ENCODE results near the gene PRPF40A. TPM values are rescaled to one million over a fixed set of nuclear protein-coding genes. Genes with fewer than 3 reads are reported as not detected.
A peak's percentile ranks its signal among the peaks of the same experiment; 100 is the strongest.
"Not testable (repeated sequence)": the region's sequence is repeated elsewhere in the genome, so short reads cannot be mapped to it uniquely, and the experiment has no call there.

PRPF40A gene
- total RNA-seq, 2 donors from 2014 or later = 93.7 to 175 TPM

DNA sequence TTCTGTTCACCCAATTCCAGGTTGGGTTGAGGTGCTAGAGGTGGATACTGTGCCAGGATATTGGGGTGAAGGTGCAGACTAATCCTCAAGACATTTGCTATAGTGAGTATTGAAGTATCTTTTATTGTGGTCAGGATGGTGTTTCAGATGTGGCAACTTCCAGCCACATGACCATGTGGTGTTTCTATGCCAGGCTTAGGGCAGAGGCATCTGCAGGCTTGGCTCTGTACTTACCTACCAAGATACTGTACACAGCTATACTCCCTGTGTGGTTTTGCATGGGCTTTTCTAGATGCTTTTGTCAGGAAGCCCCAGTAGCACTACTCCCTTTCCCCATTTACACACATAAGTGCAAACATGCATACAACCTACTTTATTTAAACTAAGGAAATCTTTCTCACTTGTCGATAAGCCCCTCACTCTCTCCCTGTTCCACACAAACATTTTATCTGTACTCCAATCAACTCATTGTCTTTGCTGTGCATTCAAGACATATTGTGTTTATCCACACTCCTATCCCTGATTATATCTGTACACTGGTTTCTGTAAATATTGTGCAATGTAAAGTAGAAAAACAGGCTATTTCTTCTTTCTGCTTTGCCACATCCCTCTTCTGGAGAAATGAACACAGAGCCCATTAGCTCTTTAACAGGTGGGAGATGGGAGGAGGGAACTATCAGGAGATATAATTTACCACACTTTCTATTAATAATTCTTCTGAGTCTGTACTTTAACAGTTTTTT, 13.5 kb upstream of the PRPF40A start:
- no peaks in the 10 kb centered on the region for H3K9me3 Mint-ChIP-seq
- H3K4me1 Mint-ChIP-seq = peaks cover 19% of the 10 kb centered on the region
- H3K27me3 Mint-ChIP-seq = no peaks in the 10 kb centered on the region
- H3K36me3 Mint-ChIP-seq (ENCODE audit: low read depth) = peaks cover 6% of the 10 kb centered on the region
- peak; percentile 87 for ATAC-seq (replicated peaks)
- H3K4me3 Mint-ChIP-seq = peak overlapping the region; percentile 21
- no peak overlapping the region for H3K27ac Mint-ChIP-seq

- no peak overlapping the region for H3K27ac Mint-ChIP-seq
- peak overlapping the region; percentile 21 for H3K4me3 Mint-ChIP-seq
- ATAC-seq (replicated peaks) = no peak
Measured at GRCh38 chr2:152729844-152730243, 12.6 kb upstream of the PRPF40A start.

GRCh38 chr2:152723918-152724317, 6.7 kb upstream of the PRPF40A start:
- Mint-ChIP-seq H3K36me3 (ENCODE audit: low read depth) (peaks cover 49% of the 10 kb centered on the region), H3K27ac (no peak overlapping the region), H3K4me3 (no peak overlapping the region), H3K9me3 (no peaks in the 10 kb centered on the region), H3K27me3 (no peaks in the 10 kb centered on the region), H3K4me1 (peaks cover 19% of the 10 kb centered on the region)
- ATAC-seq (replicated peaks) = no peak

More at GRCh38 chr2:152729844-152730243, 12.6 kb upstream of the PRPF40A start:
- H3K4me1 Mint-ChIP-seq = peaks cover 19% of the 10 kb centered on the region
- no peaks in the 10 kb centered on the region for H3K36me3 Mint-ChIP-seq (ENCODE audit: low read depth)
- no peaks in the 10 kb centered on the region for H3K9me3 Mint-ChIP-seq
- no peaks in the 10 kb centered on the region for H3K27me3 Mint-ChIP-seq

DNA sequence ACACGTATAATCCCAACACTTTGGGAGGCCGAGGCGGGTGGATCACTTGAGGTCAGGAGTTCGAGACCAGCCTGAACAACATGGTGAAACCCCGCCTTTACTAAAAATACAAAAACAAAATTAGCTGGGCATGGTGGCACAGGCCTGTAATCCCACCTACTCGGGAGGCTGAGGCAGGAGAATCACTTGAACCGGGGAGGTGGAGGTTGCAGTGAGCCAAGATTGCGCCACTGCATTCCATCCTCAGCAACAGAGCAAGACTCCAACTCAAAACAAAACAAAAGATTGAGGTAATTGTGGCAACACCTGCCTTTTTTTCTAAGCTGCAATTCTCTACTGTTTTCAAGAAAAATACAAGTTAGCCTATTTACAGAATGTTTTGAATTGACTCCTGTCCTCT, 5.4 kb upstream of the PRPF40A start:
- peaks cover 20% of the 10 kb centered on the region for H3K4me1 Mint-ChIP-seq
- not testable (repeated sequence) for H3K9me3 Mint-ChIP-seq; ATAC-seq (replicated peaks); H3K27ac Mint-ChIP-seq; H3K27me3 Mint-ChIP-seq; H3K4me3 Mint-ChIP-seq
- H3K36me3 Mint-ChIP-seq (ENCODE audit: low read depth) = peaks cover 61% of the 10 kb centered on the region

GRCh38 chr2:152720794-152721193, 3.5 kb upstream of the PRPF40A start:
- Mint-ChIP-seq H3K4me3 (peak overlapping the region; percentile 100), H3K4me1 (peaks cover 30% of the 10 kb centered on the region), H3K27ac (no peak overlapping the region), H3K27me3 (no peaks in the 10 kb centered on the region), H3K9me3 (no peaks in the 10 kb centered on the region), H3K36me3 (ENCODE audit: low read depth) (peaks cover 79% of the 10 kb centered on the region)
- no peak for ATAC-seq (replicated peaks)

DNA sequence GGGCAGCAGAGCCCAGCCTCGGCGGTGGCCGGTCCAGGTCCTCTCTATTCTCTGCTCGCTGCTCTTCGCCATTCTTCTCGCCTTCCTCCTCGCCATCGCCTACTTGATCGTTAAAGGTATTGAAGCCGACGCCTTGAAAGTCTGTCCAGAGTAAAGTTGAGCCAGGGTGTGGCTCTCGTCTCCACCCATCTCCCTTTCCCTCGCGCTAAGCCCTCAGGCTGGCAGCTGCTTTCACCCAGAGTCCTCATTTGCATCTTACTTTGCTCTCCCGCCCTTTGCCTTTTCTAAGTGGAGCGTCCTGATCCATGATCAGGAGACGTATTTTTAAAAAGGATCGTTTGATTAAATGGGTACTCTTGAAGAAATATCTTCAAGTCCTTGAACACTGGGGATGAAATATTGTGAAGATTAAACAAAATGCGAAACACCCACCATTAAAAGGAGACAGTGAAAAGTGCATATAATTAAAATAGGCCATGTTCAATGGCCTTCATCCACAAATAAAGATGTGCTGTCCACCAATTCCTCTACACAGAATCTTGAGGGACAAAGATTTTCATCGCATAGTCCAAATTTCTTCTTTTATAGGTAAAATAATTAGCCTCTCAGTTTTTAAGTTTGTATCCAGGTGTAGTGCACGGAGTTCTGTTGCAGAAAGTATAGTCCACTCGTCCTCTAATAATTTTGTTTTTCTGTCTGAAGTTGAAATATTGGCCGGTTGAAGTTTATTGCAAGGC, 1.8 kb upstream of the PRPF40A start:
- H3K9me3 Mint-ChIP-seq = no peaks in the 10 kb centered on the region
- H3K4me3 Mint-ChIP-seq = peak overlapping the region; percentile 100
- H3K36me3 Mint-ChIP-seq (ENCODE audit: low read depth) = peaks cover 94% of the 10 kb centered on the region
- H3K4me1 Mint-ChIP-seq = peaks cover 34% of the 10 kb centered on the region
- peak; percentile 13 for ATAC-seq (replicated peaks)
- no peaks in the 10 kb centered on the region for H3K27me3 Mint-ChIP-seq
- peak overlapping the region; percentile 100 for H3K27ac Mint-ChIP-seq

DNA sequence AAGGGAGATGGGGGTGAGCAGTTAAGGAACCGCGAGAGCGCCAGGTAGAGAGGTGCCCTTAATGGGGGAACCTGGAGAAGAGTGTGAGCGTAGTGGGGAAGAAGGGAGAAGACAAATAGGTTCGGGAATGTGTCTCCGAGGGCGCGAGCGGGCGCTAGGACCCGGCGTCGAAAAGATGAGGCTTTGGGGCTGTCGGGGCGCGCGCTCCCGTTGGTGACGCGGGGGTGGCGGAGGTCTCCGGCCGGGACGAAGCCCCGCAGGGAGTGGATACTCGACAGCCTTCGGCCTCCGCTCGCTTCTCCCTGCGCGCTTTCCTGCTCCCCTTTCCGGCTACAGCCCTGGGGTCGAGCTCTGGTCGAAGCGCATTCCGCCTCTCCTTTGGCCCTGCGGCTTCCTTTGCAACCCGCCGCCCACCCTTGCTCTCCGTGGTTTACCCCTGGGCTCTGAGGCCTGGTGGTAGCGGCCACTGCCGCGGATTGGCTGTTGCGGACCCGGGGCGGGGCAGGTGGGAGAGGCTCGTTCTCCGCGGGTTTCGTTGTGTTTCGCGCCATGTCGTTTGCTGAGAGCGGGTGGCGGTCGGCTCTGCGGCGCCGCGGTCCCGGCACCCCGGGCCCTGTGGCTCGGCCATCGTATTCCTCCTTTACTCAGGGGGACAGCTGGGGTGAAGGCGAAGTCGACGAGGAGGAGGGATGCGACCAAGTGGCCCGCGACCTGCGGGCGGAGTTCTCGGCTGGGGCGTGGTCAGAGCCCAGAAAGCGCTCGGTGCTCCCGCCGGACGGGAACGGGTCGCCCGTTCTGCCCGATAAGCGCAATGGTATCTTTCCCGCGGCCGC, 1.0 kb upstream of the PRPF40A start, which contains the start of gene ARL6IP6:
Gene ARL6IP6, plus strand, starts transcription at position 545 of the 833 bp plus-strand sequence. Its CDS starts 5 bp downstream, at position 550.
- Mint-ChIP-seq H3K4me1 (peaks cover 34% of the 10 kb centered on the region), H3K9me3 (no peaks in the 10 kb centered on the region)

GRCh38 chr2:152716805-152717227, 445 bp downstream of the PRPF40A start:
- peaks cover 96% of the 10 kb centered on the region for H3K36me3 Mint-ChIP-seq (ENCODE audit: low read depth)

More for the DNA sequence above, 1.0 kb upstream of the PRPF40A start, which contains the start of gene ARL6IP6:
- H3K27ac Mint-ChIP-seq = peak within 1 kb of the TSS; percentile 100
- H3K4me3 Mint-ChIP-seq = peak within 1 kb of the TSS; percentile 100
- ATAC-seq (replicated peaks) = peak; percentile 72
- H3K27me3 Mint-ChIP-seq = no peaks in the 10 kb centered on the region
- peaks cover 94% of the 10 kb centered on the region for H3K36me3 Mint-ChIP-seq (ENCODE audit: low read depth)

DNA sequence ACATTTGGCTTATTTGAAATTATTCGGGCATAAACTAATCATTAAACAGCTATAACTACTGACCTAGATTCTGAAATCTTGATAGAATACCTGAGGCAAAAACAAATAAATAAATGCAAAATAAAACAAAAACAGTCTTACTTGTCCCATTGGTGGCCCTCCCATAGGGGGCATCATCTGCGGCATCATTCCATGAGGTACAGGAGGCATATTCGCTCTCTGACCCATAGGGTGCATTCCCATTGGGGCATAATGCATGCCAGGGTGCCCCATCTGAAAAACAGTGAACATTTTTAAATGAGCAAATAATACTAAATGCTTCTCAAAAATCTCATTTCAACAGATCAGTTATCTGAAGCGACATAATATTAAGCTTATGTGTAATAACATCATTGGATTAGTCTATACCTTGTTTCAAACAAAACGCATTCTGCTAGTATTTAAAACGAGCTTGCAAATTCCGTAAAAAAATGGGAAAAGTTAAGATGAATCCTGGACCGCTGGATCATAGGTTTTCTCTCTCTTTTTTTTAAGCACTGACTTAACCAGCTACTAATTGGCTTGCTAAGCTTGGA, 1.3 kb downstream of the PRPF40A start:
- Mint-ChIP-seq H3K36me3 (ENCODE audit: low read depth) (peaks cover 96% of the 10 kb centered on the region), H3K9me3 (no peaks in the 10 kb centered on the region), H3K4me3 (peak overlapping the region; percentile 100), H3K27ac (peak overlapping the region; percentile 100), H3K4me1 (peaks cover 39% of the 10 kb centered on the region), H3K27me3 (no peaks in the 10 kb centered on the region)
- no peak for ATAC-seq (replicated peaks)

More at GRCh38 chr2:152716805-152717227, 445 bp downstream of the PRPF40A start:
- Mint-ChIP-seq H3K27me3 (no peaks in the 10 kb centered on the region), H3K27ac (peak overlapping the region; percentile 100), H3K9me3 (no peaks in the 10 kb centered on the region), H3K4me3 (peak overlapping the region; percentile 100), H3K4me1 (peaks cover 35% of the 10 kb centered on the region)
- ATAC-seq (replicated peaks) = no peak

GRCh38 chr2:152715112-152715511, 2.1 kb downstream of the PRPF40A start:
- Mint-ChIP-seq H3K27ac (peak overlapping the region; percentile 24), H3K9me3 (no peaks in the 10 kb centered on the region), H3K27me3 (no peaks in the 10 kb centered on the region), H3K36me3 (ENCODE audit: low read depth) (peaks cover 96% of the 10 kb centered on the region), H3K4me3 (peak overlapping the region; percentile 100), H3K4me1 (peaks cover 32% of the 10 kb centered on the region)
- no peak for ATAC-seq (replicated peaks)

DNA sequence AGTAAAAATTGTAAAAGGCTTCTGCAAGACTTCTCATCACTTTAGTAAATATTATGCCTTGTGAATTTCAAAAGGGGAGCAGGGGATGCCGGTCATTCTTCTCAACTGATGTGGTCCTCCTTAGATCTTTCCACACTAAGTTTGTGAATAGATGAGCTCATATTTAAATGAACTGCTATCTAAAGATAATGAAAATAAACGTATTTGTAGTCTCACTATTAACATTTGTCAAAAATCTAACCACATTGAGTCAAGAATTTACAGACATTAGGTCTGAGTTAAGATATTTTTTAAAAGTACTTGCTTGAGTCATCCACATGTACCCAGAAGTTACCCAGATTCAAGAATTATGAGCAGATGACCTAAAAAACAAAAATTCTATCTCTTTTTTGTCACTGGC, 6.5 kb downstream of the PRPF40A start:
- H3K27me3 Mint-ChIP-seq = no peaks in the 10 kb centered on the region
- peaks cover 92% of the 10 kb centered on the region for H3K36me3 Mint-ChIP-seq (ENCODE audit: low read depth)
- ATAC-seq (replicated peaks) = peak; percentile 45
- no peaks in the 10 kb centered on the region for H3K9me3 Mint-ChIP-seq
- peaks cover 37% of the 10 kb centered on the region for H3K4me1 Mint-ChIP-seq
- H3K27ac Mint-ChIP-seq = peak overlapping the region; percentile 36
- no peak overlapping the region for H3K4me3 Mint-ChIP-seq

DNA sequence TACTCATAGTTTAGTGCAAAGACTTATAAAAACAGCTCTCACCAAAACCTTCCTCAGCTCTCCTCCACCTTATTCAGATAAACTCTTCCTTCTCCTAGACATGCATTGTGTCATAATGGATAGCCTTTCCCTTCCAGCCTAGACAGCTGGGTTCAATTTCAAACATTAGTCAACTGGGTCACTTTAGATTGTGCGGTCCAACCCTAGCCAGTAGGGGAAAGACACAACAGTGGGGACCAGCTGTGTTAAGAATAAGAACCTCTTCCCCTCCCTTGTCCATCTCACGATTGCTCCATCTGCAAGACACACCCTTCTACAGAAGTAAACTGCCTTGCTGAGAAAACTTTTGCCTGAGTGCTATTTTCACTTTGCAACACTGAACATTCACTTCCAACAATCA, 8.5 kb downstream of the PRPF40A start:
- Mint-ChIP-seq H3K27me3 (no peaks in the 10 kb centered on the region), H3K4me1 (peaks cover 34% of the 10 kb centered on the region), H3K9me3 (no peaks in the 10 kb centered on the region), H3K27ac (no peak overlapping the region), H3K4me3 (no peak overlapping the region), H3K36me3 (ENCODE audit: low read depth) (peaks cover 83% of the 10 kb centered on the region)
- no peak for ATAC-seq (replicated peaks)

GRCh38 chr2:152706477-152707021, 10.7 kb downstream of the PRPF40A start:
- no peaks in the 10 kb centered on the region for H3K9me3 Mint-ChIP-seq
- peaks cover 40% of the 10 kb centered on the region for H3K4me1 Mint-ChIP-seq
- H3K4me3 Mint-ChIP-seq = no peak overlapping the region
- peaks cover 83% of the 10 kb centered on the region for H3K36me3 Mint-ChIP-seq (ENCODE audit: low read depth)
- ATAC-seq (replicated peaks) = no peak
- no peaks in the 10 kb centered on the region for H3K27me3 Mint-ChIP-seq
- no peak overlapping the region for H3K27ac Mint-ChIP-seq

All from activated T-helper 17 cell treated with anti-CD3 and anti-CD28 coated beads, Interleukin-2, amount 50 U/mL, for 72 hours (primary cell).